ENCODE results near the gene MYLK4. TPM values are rescaled to one million over a fixed set of nuclear protein-coding genes. Genes with fewer than 3 reads are reported as not detected.

MYLK4 gene
- total RNA-seq, 4 donors from 2014 or later: 1.2 to 6.4 (median 1.3) TPM

DNA sequence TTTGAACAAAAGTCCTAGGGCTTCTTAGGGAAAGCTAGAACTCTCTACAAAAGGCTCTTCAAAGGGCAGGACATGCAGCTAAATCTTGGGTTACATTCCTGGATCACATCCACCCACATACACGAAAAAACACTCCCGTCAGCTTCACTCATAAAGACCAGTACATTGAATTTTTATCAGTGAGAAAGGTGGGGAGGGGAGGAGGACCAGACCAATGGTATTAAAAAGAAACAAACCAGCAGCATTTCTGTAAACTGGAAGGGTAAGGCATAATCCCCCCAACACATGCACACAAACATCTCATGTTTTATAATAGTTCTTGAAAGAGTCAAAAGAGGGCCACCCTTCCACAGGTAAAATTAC, 31.6 kb downstream of the MYLK4 start:
- DNase-seq: no peak
- Histone ChIP-seq H3K9me3 (no peaks in the 10 kb centered on the region), H3K4me1 (no peaks in the 10 kb centered on the region), H3K36me3 (no peaks in the 10 kb centered on the region), H3K27me3 (no peaks in the 10 kb centered on the region), H3K27ac (no peak overlapping the region), H3K4me3 (no peak overlapping the region)
- intact Hi-C loops (cut with DNase I; ENCODE audit: low total_unique reads): no loop called here
- TF ChIP-seq CTCF (IDR thresholded peaks at IDR 0.05) (no peak), POLR2A (IDR thresholded peaks at IDR 0.05) (no peak)

DNA sequence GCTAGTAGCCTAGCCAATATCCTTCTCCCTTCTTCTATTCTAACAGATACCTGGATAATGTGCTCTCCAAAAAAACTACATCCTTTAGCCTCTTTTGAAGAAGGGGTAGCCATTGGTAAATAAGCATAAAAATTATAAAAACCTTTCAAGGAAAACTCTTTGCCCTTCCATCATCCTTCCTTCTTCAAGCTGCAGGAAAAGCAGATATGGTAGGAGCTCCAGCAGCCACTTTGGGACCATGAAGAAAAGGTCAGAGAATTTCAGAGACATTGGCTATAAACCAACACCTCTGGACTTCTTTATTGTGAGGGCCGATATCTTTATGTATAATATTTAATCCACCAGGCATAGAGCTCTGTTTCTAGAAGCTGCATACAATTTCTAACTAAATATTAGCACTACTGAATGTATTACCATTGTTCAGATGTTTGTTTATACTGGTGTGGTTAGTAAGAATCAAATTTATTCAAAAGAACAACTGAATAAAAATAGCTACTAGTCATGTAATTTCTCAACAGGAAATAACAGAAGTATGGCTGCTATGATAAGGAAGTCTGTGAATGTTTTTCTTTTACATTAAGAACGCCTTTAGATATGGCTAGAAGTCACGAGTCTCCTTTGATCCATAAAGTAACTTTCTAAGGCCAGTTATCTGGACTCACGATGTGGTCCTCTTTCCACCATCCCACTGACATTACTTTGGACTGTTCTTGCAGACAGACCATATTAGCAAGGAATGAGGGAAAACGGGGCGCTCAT, 32.2 kb downstream of the MYLK4 start:
- Histone ChIP-seq H3K4me3 (no peak overlapping the region), H3K4me1 (no peaks in the 10 kb centered on the region), H3K9me3 (no peaks in the 10 kb centered on the region), H3K27me3 (no peaks in the 10 kb centered on the region), H3K36me3 (no peaks in the 10 kb centered on the region), H3K27ac (no peak overlapping the region)
- intact Hi-C loops (cut with DNase I; ENCODE audit: low total_unique reads): no loop called here
- TF ChIP-seq POLR2A (IDR thresholded peaks at IDR 0.05): no peak
- no peak for DNase-seq

DNA sequence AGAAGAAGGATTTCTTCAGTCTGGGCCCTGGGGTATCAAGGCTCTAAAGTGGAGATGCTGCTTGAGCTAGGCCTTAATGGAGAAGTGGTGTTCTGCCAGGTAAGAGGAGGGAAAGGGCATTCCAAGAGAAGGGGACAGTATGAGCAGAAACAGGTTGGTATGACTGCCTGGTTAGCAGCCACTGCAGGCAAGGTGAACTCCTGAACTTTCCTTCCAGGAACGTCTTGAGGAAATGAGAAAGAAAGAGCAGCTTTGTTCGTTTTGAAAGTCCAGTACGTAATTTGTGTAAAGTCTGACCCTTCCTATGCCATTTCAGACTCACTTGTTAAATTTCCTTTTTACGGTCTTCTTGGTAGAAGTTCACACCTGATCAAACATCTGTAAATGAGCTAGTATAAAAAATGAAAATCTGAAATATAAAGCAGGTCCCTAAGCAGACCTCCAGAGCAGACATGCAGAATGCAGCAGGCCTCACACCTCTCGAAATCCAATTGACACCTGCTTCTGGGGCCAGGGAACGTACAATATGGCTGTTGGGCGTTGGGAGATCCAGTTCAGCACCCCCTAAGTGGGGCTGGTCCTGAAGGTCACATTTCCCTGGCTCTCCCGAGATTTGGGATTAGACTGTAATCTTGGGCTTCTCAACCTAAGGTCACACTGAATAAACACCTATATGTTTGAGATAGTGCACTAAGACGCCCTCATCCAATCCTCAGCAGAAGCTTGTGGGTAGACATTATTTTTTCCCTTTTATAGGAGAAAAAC, 33.6 kb downstream of the MYLK4 start:
- H3K36me3 ChIP-seq: no peaks in the 10 kb centered on the region
- no peak for DNase-seq
- H3K4me1 ChIP-seq: no peaks in the 10 kb centered on the region
- intact Hi-C loops (cut with DNase I; ENCODE audit: low total_unique reads): no loop called here
- H3K27ac ChIP-seq: no peak overlapping the region
- H3K9me3 ChIP-seq: no peaks in the 10 kb centered on the region
- no peak for TF ChIP-seq POLR2A (IDR thresholded peaks at IDR 0.05)
- H3K27me3 ChIP-seq: no peaks in the 10 kb centered on the region
- H3K4me3 ChIP-seq: no peak overlapping the region

DNA sequence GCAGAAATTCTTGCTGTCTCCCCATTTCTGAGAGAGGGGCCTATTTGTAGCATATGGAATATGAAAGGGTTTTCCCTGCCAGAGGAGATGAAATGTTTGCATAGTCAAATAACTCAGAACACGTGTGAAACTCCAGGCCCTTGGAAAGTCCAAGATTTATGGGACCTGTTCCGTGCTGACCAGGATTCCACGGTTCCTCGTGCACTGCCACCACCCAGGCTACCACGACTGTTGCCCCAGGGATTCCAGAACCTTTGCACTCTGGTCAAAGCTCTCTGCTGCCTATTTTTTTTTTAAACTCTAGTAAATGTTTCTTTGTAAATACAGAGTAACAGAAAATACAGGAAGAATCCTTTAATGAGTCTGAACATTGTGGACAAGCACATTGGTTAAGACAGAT, 35.0 kb downstream of the MYLK4 start:
- Histone ChIP-seq H3K36me3 (no peaks in the 10 kb centered on the region), H3K27ac (no peak overlapping the region), H3K4me3 (no peak overlapping the region), H3K9me3 (no peaks in the 10 kb centered on the region), H3K4me1 (no peaks in the 10 kb centered on the region), H3K27me3 (no peaks in the 10 kb centered on the region)
- DNase-seq: no peak
- TF ChIP-seq POLR2A (IDR thresholded peaks at IDR 0.05): no peak
- TF ChIP-seq CTCF (IDR thresholded peaks at IDR 0.05): no peak
- intact Hi-C loops (cut with DNase I; ENCODE audit: low total_unique reads): no loop called here

DNA sequence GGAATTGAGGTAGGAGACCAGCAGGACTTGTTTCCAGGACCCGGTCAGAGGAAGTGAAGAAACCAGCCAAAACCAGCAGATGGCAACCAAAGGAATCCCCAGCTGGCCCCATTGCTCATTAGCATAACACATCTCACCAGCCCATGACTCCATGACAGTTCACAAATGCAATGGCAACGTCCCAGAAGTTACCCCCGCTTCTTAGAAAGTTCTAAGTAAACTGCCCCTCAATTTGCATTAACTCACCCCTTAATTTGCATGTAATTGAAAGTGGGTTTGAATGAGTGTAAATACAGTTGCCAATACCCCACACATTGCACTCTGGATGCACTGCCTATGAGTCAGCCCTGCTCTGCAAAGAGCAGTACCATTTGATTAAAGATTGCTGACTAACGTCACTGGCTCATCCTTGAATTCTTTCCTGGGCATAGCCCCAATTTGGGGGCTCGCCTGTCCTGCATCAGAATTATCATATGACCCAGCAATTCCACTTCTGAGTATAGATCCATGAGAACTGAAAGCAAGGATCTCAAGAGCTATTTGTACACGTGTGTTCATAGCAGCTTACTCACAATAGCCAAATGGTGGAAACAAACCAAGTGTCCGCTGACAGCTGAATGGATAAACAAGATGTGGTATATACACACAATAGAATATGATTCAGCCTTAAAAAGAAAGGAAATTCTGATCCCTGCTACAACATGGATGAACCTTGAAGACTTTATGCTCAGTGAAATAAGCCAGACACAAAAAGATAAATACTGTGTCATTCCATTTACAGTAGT, 36.4 kb downstream of the MYLK4 start:
- DNase-seq: no peak
- Histone ChIP-seq H3K36me3 (no peaks in the 10 kb centered on the region), H3K27me3 (no peaks in the 10 kb centered on the region), H3K9me3 (no peaks in the 10 kb centered on the region), H3K4me3 (no peak overlapping the region), H3K27ac (no peak overlapping the region), H3K4me1 (no peaks in the 10 kb centered on the region)
- TF ChIP-seq CTCF (IDR thresholded peaks at IDR 0.05) (no peak), POLR2A (IDR thresholded peaks at IDR 0.05) (no peak)
- intact Hi-C loops (cut with DNase I; ENCODE audit: low total_unique reads): no loop called here
